GM18867 (cell line): ENCODE measurements around the gene DCST1.

Experiments
- ATAC-seq: cut with Tn5 transposase; IDR thresholded peaks from one replicate; pipeline ENCODE4 v1.9.1; 2021; ENCODE audit warnings: mild to moderate bottlenecking, moderate library complexity; ENCODE audit not compliant: unreplicated experiment

Gene DCST1

GRCh38 chr1:155070721-155071569 lies 37.3 kb downstream of the DCST1 start:
- peak; percentile 65 for ATAC-seq

GRCh38 chr1:155071701-155072100 lies 38.1 kb downstream of the DCST1 start:
- ATAC-seq = no peak

GRCh38 chr1:155072531-155073289 lies 39.1 kb downstream of the DCST1 start:
- ATAC-seq = no peak

- no peak for ATAC-seq
Measured at GRCh38 chr1:155073377-155074242, 40.0 kb downstream of the DCST1 start.

- ATAC-seq = no peak
Measured at GRCh38 chr1:155075535-155075934, 41.9 kb downstream of the DCST1 start.

GRCh38 chr1:155076371-155076770 lies 42.7 kb downstream of the DCST1 start:
- ATAC-seq = no peak

- no peak for ATAC-seq
Measured at GRCh38 chr1:155077346-155077745, 43.7 kb downstream of the DCST1 start.

- no peak for ATAC-seq
Measured at GRCh38 chr1:155077758-155078445, 44.3 kb downstream of the DCST1 start.

GRCh38 chr1:155078469-155079209 lies 45.0 kb downstream of the DCST1 start, which contains the start of gene EFNA3:
Gene EFNA3 (plus strand): TSS chr1:155078837. CDS start chr1:155078942, 105 bp downstream.
- no peak for ATAC-seq

GRCh38 chr1:155079210-155079486 lies 45.5 kb downstream of the DCST1 start:
- no peak for ATAC-seq

GRCh38 chr1:155079487-155080311 lies 46.1 kb downstream of the DCST1 start:
- ATAC-seq = no peak

GRCh38 chr1:155080312-155081228 lies 46.9 kb downstream of the DCST1 start:
- no peak for ATAC-seq

GRCh38 chr1:155081472-155082300 lies 48.1 kb downstream of the DCST1 start:
- ATAC-seq = no peak

GRCh38 chr1:155082301-155083051 lies 48.9 kb downstream of the DCST1 start:
- no peak for ATAC-seq

- no peak for ATAC-seq
Measured at GRCh38 chr1:155083052-155083541, 49.5 kb downstream of the DCST1 start.
